Lower leg skin (tissue), 4 donors: Measurements from ENCODE around the gene TMEM117. TPM values are rescaled to one million over a fixed set of nuclear protein-coding genes. Genes with fewer than 3 reads are reported as not detected.
"Not testable (repeated sequence)": the region's sequence is repeated elsewhere in the genome, so short reads cannot be mapped to it uniquely, and the experiment has no call there.

Experiments used
- DNase-seq, 2 donors: peaks; one replicate each; pipeline ENCODE4 v3.0.0-alpha.2; 2019; ENCODE audit warnings: low spot score in 2 of 2
- H3K4me3 ChIP-seq: fragments of 200-600 bp; sonication (generic); 2 replicates; pipeline ENCODE4 v1.5.1; 2017; ENCODE audit warnings: mild to moderate bottlenecking, low read depth; ENCODE audit not compliant: poor library complexity, severe bottlenecking
- POLR2A ChIP-seq, 2 donors: fragments of 450-650 bp; IDR thresholded peaks; one replicate each; pipeline ENCODE4 v1.6.1; 2016 to 2017; ENCODE audit warnings: antibody characterized with exemption in 2 of 2, mild to moderate bottlenecking in 1 of 2, moderate library complexity in 1 of 2
- WGBS, 2 donors: methylation state at CpG; one replicate each; pipeline ENCODE4 v1.1.5; 2018; 5-methylcytosine and 5-hydroxymethylcytosine counted together
- intact Hi-C: fragments of 100-400 bp; cut with DNase I; formaldehyde crosslinking; loops from one replicate; pipeline ENCODE4 v1.15.0; 2023; ENCODE audit warnings: low total_unique reads
- total RNA-seq, 4 donors: library from RNA; depleted of rRNA; stranded (reverse); fragments of >200 nt; gene quantifications; one replicate each; pipeline ENCODE4 v1.1.0, GENCODE V29; 2016
- TF ChIP-seq, protein P1 (sequence below), 3 donors: fragments of 450-650 bp; IDR thresholded peaks; one replicate each; pipeline ENCODE4 v1.5.1; 2016; ENCODE audit warnings: antibody characterized with exemption in 3 of 3, mild to moderate bottlenecking in 3 of 3, moderate library complexity in 2 of 3

TMEM117 gene
- total RNA-seq, 4 donors from 2014 or later = 19.9 to 27.8 (median 24.3) TPM

DNA sequence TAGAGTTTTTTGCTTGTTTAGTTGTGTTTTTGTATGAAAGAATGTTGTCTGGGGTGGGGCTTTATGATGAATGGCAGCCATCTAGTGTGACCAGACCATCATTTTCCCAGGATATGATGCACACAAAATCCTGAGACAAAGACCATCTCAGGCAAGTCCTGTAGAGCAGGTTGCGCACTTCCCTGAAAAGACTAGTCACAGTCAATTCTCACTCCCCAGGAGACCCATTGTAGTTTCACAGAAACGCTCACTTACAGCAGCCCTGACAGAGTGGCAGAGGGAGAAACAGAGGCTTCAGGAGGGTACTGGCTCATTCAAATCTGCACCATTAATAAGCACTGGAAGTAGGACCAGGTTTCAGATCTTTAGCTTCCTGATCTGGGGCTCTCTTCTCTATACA, 183.2 kb downstream of the TMEM117 start:
- intact Hi-C loops = loop anchor here (10.0 kb wide), 1 partner anchor 906 kb away; no protein-coding TSS in a partner anchor
- TF ChIP-seq, protein P1, sequence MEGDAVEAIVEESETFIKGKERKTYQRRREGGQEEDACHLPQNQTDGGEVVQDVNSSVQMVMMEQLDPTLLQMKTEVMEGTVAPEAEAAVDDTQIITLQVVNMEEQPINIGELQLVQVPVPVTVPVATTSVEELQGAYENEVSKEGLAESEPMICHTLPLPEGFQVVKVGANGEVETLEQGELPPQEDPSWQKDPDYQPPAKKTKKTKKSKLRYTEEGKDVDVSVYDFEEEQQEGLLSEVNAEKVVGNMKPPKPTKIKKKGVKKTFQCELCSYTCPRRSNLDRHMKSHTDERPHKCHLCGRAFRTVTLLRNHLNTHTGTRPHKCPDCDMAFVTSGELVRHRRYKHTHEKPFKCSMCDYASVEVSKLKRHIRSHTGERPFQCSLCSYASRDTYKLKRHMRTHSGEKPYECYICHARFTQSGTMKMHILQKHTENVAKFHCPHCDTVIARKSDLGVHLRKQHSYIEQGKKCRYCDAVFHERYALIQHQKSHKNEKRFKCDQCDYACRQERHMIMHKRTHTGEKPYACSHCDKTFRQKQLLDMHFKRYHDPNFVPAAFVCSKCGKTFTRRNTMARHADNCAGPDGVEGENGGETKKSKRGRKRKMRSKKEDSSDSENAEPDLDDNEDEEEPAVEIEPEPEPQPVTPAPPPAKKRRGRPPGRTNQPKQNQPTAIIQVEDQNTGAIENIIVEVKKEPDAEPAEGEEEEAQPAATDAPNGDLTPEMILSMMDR (IDR thresholded peaks at IDR 0.05) = no peak
- TF ChIP-seq POLR2A (IDR thresholded peaks at IDR 0.05) = no peak
- DNase-seq = no peak
- 70 to 77% methylated on average over 2 of the region's 2 CpGs for WGBS, 2 donors
- H3K4me3 ChIP-seq = no peak overlapping the region

DNA sequence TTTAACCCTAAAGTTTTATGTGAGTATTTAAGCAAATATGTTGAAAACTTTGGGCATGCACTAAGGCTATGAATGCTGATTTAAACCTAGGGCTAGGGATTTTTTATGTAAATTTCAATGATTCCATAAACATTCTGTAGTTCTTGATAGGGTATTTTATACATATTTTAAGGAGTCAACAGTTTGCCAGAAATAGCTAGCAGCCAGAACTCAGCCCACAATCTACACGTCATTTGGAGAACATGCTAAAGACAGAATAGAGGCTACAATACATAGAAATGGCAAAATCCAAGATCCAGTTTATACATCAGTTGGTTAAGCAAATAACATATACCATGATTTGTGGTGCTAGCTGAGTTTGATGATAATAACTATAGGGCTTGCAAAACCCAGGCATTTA, 184.7 kb downstream of the TMEM117 start:
- intact Hi-C loops = no loop called here
- no peak for TF ChIP-seq POLR2A (IDR thresholded peaks at IDR 0.05)
- TF ChIP-seq, protein P1 (IDR thresholded peaks at IDR 0.05) = no peak
- WGBS, 2 donors = 86 to 88% methylated on average over 1 of the region's 1 CpG
- no peak for DNase-seq
- no peak overlapping the region for H3K4me3 ChIP-seq

DNA sequence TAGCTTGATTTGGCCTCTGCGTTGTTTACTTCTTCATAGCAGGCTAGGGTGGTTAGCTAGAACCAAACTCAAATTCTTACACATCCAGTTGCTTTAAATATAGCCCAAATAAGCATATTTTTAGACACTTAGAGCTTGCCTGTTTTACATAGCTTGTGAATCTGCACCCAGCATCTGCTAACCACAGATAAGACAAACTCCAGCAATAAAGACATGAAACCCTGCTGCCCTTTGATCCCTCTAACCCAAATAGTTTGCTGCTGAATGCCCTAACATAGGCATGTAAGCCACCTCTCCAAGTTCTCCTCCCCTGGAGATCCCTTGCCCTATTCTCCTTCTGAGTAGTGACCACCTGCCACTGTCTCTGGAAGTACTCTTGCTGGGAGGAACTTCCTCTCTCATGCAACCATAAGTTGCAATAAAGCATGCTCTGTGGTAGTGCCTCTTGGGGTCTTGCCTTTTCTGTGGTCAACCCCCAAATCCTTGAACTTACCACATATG, 185.6 kb downstream of the TMEM117 start:
- TF ChIP-seq, protein P1 (IDR thresholded peaks at IDR 0.05) = no peak
- no peak for TF ChIP-seq POLR2A (IDR thresholded peaks at IDR 0.05)
- intact Hi-C loops = no loop called here
- no peak for DNase-seq
- WGBS, 2 donors = 84 to 91% methylated on average over 1 of the region's 1 CpG
- no peak overlapping the region for H3K4me3 ChIP-seq

DNA sequence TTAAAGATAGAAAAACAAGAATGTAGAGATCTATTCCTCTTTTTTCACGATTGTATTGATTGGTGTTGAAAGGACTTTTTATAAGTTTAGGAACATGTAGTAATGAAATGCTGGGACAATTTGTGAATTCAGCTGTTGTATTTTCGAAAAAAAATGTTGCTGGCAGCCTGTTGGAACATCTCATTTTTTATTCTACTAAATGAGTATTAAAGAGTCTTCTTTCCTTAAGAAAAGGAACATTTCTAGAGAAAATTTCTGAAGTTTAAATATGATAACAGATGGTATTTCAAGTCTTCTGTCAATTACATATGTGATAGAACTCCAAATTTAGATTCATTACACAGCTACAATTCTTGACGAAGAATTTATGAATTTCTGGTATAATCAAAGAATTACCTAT, 189.6 kb downstream of the TMEM117 start:
- WGBS, 2 donors = 72 to 73% methylated on average over 3 of the region's 3 CpGs
- intact Hi-C loops = no loop called here
- no peak overlapping the region for H3K4me3 ChIP-seq
- no peak for DNase-seq
- TF ChIP-seq, protein P1 (IDR thresholded peaks at IDR 0.05) = no peak
- no peak for TF ChIP-seq POLR2A (IDR thresholded peaks at IDR 0.05)

DNA sequence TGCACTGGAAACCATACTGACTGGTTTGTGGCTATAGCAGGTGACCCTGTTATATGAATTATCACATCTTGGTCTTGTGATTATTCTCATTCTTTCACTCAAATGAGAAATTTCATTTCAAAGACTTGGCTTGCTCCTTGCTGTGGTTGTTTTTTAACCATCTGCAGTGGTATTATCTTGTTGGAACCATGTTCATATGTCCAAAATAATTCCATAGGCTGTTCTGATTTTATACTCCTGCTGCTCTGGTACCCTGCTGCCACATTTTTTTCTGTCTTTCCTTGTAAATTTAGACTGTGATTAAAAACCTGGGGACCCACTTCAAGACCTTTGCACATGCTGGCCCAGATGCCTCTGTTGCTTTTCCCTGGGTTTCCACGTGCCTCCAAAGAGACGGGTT, 190.2 kb downstream of the TMEM117 start:
- TF ChIP-seq, protein P1 (IDR thresholded peaks at IDR 0.05) = no peak
- no peak for TF ChIP-seq POLR2A (IDR thresholded peaks at IDR 0.05)
- DNase-seq = no peak
- H3K4me3 ChIP-seq = no peak overlapping the region
- intact Hi-C loops = no loop called here
- WGBS, 2 donors = 82 to 88% methylated on average over 2 of the region's 2 CpGs

DNA sequence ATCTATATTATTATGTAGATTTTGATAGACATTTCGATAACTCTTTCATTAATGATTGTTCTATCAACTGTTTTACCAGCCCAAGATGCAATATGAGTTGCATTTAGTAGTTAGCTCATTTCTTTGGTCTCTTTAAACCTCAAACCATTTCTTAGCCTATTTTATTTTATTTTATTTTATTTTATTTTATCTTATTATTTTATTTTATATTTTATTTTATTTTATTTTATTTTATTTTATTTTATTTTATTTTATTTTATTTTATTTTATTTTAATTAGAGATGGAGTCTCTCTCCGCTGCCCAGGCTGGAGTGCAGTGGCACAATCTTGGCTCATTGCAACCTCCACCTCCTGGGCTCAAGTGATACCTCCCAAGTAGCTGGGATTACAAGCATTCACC, 191.0 kb downstream of the TMEM117 start:
- intact Hi-C loops, DNase-seq: not testable (repeated sequence)
- 96 to 97% methylated on average over 2 of the region's 2 CpGs for WGBS, 2 donors

More for the DNA sequence above, 191.0 kb downstream of the TMEM117 start:
- not testable (repeated sequence) for H3K4me3 ChIP-seq
